GM19467 (cell line): ENCODE measurements around the gene TMEM44.
"Not testable (repeated sequence)": the region's sequence is repeated elsewhere in the genome, so short reads cannot be mapped to it uniquely, and the experiment has no call there.

Source experiments
- ATAC-seq: cut with Tn5 transposase; IDR thresholded peaks from one replicate; pipeline ENCODE4 v1.9.1; 2021; ENCODE audit warnings: mild to moderate bottlenecking, moderate library complexity; ENCODE audit not compliant: unreplicated experiment

TMEM44 gene

GRCh38 chr3:194647747-194648146 lies 14.5 kb upstream of the TMEM44 start:
- ATAC-seq, result no peak

- no peak for ATAC-seq
Observed at GRCh38 chr3:194642769-194643168, 9.6 kb upstream of the TMEM44 start.

GRCh38 chr3:194640829-194641228 lies 7.6 kb upstream of the TMEM44 start:
- no peak for ATAC-seq

GRCh38 chr3:194638991-194639605 lies 5.9 kb upstream of the TMEM44 start:
- no peak for ATAC-seq

GRCh38 chr3:194637541-194638400 lies 4.6 kb upstream of the TMEM44 start:
- no peak for ATAC-seq

- no peak for ATAC-seq
Observed at GRCh38 chr3:194637066-194637465, 3.8 kb upstream of the TMEM44 start.

GRCh38 chr3:194632809-194633348 lies 340 bp downstream of the TMEM44 start:
- peak; percentile 41 for ATAC-seq

- no peak for ATAC-seq
Observed at GRCh38 chr3:194632226-194632808, 902 bp downstream of the TMEM44 start.

- ATAC-seq, result no peak
Observed at GRCh38 chr3:194631696-194632095, 1.5 kb downstream of the TMEM44 start.

- ATAC-seq, result not testable (repeated sequence)
Observed at GRCh38 chr3:194630681-194631080, 2.5 kb downstream of the TMEM44 start.

GRCh38 chr3:194624956-194625355 lies 8.3 kb downstream of the TMEM44 start:
- no peak for ATAC-seq

- ATAC-seq, result no peak
Observed at GRCh38 chr3:194623449-194624290, 9.5 kb downstream of the TMEM44 start.

GRCh38 chr3:194622621-194623340 lies 10.4 kb downstream of the TMEM44 start:
- ATAC-seq, result no peak

GRCh38 chr3:194621947-194622346 lies 11.3 kb downstream of the TMEM44 start:
- ATAC-seq, result no peak

- ATAC-seq, result no peak
Observed at GRCh38 chr3:194620196-194620595, 13.0 kb downstream of the TMEM44 start.

GRCh38 chr3:194619741-194620140 lies 13.5 kb downstream of the TMEM44 start:
- no peak for ATAC-seq

- no peak for ATAC-seq
Observed at GRCh38 chr3:194618858-194619608, 14.2 kb downstream of the TMEM44 start.

GRCh38 chr3:194617827-194618226 lies 15.4 kb downstream of the TMEM44 start:
- ATAC-seq, result no peak

- no peak for ATAC-seq
Observed at GRCh38 chr3:194617143-194617671, 16.0 kb downstream of the TMEM44 start.
